ENCODE measurements around the gene LSG1. TPM values are rescaled to one million over a fixed set of nuclear protein-coding genes. Genes with fewer than 3 reads are reported as not detected.
A peak's percentile ranks its signal among the peaks of the same experiment; 100 is the strongest.

The LSG1 gene
- total RNA-seq, 1 donor from 2014 or later: 53.6 TPM

DNA sequence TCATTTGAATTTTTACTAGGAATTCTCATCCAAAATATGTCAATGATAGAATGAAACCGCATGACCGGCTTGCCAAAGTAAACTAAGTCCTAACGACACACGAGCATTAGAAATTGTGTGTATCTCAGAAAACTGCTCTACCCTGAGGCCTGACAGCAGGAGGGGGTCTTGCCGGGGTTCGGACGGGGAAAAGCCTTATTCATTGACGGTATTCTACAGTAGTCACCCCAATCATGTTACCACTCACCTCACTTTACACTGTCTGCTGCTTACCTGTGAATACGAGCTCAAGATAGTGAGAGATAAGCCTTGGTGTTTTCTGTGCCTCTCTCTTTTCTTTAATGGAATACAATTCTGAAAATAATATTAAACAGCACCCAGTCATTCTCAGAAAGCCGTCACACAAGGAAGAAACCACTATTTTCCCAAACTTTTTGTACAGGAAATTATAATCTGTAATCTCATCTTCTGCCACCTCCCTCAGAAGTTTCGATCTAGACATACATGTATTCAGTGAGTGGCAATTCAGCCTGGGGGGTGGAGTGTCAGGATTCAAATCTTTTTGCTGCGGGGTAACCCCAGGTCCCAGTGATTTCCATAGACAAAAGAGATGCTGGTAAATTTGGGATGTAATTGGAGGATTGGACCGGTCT, 13.2 kb upstream of the LSG1 start:
- Mint-ChIP-seq H3K36me3 (ENCODE audit: low read depth) (peaks cover 3% of the 10 kb centered on the region), H3K4me3 (ENCODE audit: low read depth) (peak overlapping the region; percentile 89), H3K4me1 (ENCODE audit: low read depth) (peaks cover 46% of the 10 kb centered on the region), H3K27me3 (ENCODE audit: low read depth) (peaks cover 45% of the 10 kb centered on the region), H3K9me3 (no peaks in the 10 kb centered on the region), H3K27ac (peak overlapping the region; percentile 20)
- intact Hi-C loops (cut with micrococcal nuclease): loop anchor here (1.0 to 10.0 kb wide), 7 partner anchors 10 to 830 kb away; partner anchors contain the start of genes ACAP2 and GP5
- DNase-seq (ENCODE audit: low spot score): no peak

DNA sequence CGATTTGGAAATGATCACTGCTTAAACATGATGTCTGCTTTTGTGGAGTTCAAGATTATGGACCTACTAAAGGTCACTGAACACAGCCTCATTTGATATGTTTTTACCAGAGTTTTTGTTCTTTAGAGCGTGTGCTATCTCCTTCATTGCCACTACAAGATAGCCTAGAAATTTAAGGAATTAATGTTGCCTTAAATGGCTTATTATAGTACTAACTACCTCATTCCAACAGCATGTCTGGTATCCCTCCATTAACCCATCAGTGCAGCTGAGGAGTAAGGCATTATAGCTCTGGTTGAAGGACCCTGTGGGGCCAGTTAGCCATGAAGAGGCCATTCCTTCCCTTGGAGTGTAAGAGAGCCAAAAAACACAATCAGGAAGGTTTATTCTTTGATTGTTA, 11.4 kb upstream of the LSG1 start:
- H3K4me3 Mint-ChIP-seq (ENCODE audit: low read depth): no peak overlapping the region
- H3K9me3 Mint-ChIP-seq: no peaks in the 10 kb centered on the region
- no peak for DNase-seq (ENCODE audit: low spot score)
- H3K36me3 Mint-ChIP-seq (ENCODE audit: low read depth): peaks cover 3% of the 10 kb centered on the region
- intact Hi-C loops (cut with micrococcal nuclease): loop anchor here (2.0 to 10.0 kb wide), 3 partner anchors 577 to 831 kb away; no protein-coding TSS in a partner anchor
- H3K4me1 Mint-ChIP-seq (ENCODE audit: low read depth): peaks cover 39% of the 10 kb centered on the region
- H3K27ac Mint-ChIP-seq: no peak overlapping the region
- peaks cover 31% of the 10 kb centered on the region for H3K27me3 Mint-ChIP-seq (ENCODE audit: low read depth)

DNA sequence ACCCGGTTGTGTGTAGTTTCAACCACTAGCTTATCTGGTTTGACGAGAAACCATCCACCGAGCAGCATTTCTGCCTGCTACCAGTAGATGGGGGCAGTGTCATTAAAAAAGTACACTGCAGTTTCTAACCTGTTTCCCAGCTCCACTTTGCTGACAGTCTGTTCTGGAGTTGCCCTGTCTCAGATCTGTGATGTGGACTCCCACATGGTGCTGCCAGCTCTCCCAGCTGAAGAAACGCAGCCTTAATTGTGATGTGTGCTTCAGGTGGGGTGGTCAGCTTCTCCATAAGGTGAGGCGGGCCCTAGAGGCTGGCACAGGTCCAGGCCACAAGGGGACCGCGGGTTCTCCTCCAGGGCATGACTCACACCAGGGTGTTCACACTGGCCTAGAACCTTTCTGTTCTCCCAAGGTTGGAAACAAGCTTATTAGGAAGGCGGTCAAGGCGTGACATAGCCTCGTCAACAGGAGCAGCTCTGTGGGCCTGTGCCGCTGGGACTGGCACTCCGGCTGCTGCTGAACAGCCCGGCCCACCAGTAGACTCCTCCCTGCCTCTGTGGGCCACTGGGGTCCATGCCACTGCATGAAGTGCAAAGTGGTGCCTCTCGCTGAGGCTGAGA, 10.8 kb upstream of the LSG1 start:
- H3K27me3 Mint-ChIP-seq (ENCODE audit: low read depth): peaks cover 30% of the 10 kb centered on the region
- H3K27ac Mint-ChIP-seq: no peak overlapping the region
- H3K9me3 Mint-ChIP-seq: no peaks in the 10 kb centered on the region
- peaks cover 39% of the 10 kb centered on the region for H3K4me1 Mint-ChIP-seq (ENCODE audit: low read depth)
- peak; percentile 61 for DNase-seq (ENCODE audit: low spot score)
- no peak overlapping the region for H3K4me3 Mint-ChIP-seq (ENCODE audit: low read depth)
- H3K36me3 Mint-ChIP-seq (ENCODE audit: low read depth): peaks cover 3% of the 10 kb centered on the region
- intact Hi-C loops (cut with micrococcal nuclease): loop anchor here (1.0 to 10.0 kb wide), 4 partner anchors 423 to 832 kb away; no protein-coding TSS in a partner anchor

DNA sequence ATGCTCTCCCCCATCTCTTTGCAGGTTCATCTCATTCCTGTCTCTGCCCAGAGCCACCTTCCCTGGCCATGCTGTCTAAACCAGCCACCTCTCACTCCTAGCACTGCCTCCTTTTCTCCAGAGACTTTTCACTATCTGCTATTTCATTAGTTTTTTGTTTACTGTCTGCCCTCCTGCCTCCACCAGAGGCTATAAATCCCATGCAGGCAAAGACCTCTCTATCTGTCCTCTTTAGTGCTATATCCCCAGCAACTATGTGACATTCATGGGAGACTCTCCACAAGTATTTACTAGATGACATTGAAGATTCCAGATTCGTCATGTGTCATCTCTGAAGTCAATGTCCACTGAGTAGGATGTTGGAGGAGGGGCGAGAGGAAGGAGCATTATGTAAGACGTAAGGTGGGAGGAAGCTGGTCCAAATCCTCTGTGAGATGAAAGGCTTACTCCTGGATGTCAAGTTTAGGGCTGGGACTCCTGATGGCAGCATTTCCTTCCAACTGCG, 10.2 kb upstream of the LSG1 start:
- Mint-ChIP-seq H3K4me3 (ENCODE audit: low read depth) (no peak overlapping the region), H3K36me3 (ENCODE audit: low read depth) (peaks cover under 1% of the 10 kb centered on the region), H3K27me3 (ENCODE audit: low read depth) (peaks cover 27% of the 10 kb centered on the region), H3K9me3 (no peaks in the 10 kb centered on the region), H3K4me1 (ENCODE audit: low read depth) (peaks cover 39% of the 10 kb centered on the region), H3K27ac (no peak overlapping the region)
- no peak for DNase-seq (ENCODE audit: low spot score)
- intact Hi-C loops (cut with micrococcal nuclease): loop anchor here (1.0 to 10.0 kb wide), 4 partner anchors 424 to 833 kb away; no protein-coding TSS in a partner anchor

DNA sequence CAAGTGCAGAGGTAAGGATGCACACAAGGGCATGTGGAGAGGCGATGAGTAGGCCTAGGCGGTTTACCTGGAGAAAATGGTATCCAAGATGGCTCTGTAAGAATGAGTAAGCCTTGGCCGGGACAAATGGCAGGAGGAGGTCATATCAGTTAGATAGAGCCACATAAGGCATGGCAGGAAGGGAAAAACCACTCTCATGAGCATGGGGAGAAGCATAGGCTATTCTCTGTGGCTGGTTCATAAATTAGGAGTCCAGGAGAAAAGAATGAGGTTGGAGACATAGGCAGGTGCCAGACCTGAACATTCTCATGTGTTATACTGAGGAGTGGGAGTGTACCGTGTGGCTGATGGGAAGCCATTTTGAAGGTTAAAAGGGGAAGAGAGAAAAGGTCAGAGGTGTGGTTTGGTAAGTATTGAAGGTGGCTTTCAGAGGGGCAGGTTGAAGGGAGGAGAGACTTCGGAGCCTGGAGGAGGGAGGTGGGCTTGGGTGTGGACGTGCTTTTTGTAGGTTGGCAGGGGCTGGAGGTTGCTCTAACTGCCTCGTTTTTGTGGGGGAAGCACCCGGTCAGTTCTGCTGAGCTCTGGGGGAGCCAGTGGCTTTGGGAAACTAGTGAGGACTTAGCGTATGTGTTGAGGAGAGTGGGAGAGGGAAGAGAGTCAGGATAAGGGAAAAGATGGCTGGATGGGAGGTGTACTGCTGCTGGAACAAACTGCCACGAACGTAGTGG, 9.1 kb upstream of the LSG1 start:
- Mint-ChIP-seq H3K9me3 (no peaks in the 10 kb centered on the region), H3K4me3 (ENCODE audit: low read depth) (no peak overlapping the region), H3K4me1 (ENCODE audit: low read depth) (peaks cover 40% of the 10 kb centered on the region), H3K27ac (no peak overlapping the region), H3K36me3 (ENCODE audit: low read depth) (no peaks in the 10 kb centered on the region), H3K27me3 (ENCODE audit: low read depth) (peaks cover 26% of the 10 kb centered on the region)
- intact Hi-C loops (cut with micrococcal nuclease): loop anchor here (10.0 kb wide), 2 partner anchors 716 to 834 kb away; no protein-coding TSS in a partner anchor
- no peak for DNase-seq (ENCODE audit: low spot score)

DNA sequence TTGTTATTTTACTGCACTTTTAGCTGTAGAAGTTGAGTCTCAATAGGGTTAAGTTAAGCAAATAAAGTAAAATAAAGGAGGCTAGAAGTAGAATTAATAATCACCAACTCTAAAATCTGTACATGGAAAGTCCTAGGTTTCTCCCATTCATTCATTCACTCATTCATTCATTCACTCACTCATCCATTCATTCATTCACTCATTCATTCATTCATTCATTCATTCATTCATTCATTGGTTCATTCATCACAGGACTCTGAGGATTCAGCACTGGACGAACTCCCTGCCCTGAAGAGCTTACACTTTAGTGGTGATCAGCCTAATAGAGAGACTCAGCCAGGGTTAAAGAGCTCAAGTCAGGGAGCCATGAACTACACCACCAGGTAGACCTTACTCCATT, 4.5 kb upstream of the LSG1 start:
- intact Hi-C loops (cut with micrococcal nuclease): no loop called here
- peaks cover 12% of the 10 kb centered on the region for H3K27me3 Mint-ChIP-seq (ENCODE audit: low read depth)
- H3K9me3 Mint-ChIP-seq: no peaks in the 10 kb centered on the region
- no peak overlapping the region for H3K4me3 Mint-ChIP-seq (ENCODE audit: low read depth)
- DNase-seq (ENCODE audit: low spot score): no peak
- H3K27ac Mint-ChIP-seq: peak overlapping the region; percentile 29
- no peaks in the 10 kb centered on the region for H3K36me3 Mint-ChIP-seq (ENCODE audit: low read depth)
- peaks cover 38% of the 10 kb centered on the region for H3K4me1 Mint-ChIP-seq (ENCODE audit: low read depth)

DNA sequence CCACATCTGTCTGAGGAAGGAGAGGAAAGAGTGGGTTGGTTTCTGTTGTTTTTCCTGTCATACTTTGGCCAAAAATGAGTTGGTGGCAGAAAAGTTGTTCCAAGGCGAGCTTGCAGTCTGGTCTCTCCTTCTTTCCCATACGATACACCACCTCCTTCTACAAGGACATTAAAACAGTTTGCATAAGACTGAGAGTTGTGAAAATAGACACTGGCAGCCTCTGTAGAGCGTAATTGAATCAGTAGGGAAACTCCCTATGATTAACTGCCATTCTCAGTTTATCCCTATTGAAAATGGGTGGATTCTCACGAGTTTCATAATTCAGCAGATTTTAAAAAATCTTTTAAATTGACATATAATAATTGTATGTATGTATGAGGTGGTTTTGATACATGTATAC, 3.7 kb upstream of the LSG1 start:
- Mint-ChIP-seq H3K9me3 (no peaks in the 10 kb centered on the region), H3K36me3 (ENCODE audit: low read depth) (peaks cover 4% of the 10 kb centered on the region), H3K27ac (peak overlapping the region; percentile 68), H3K4me1 (ENCODE audit: low read depth) (peaks cover 38% of the 10 kb centered on the region), H3K4me3 (ENCODE audit: low read depth) (peak overlapping the region; percentile 51), H3K27me3 (ENCODE audit: low read depth) (peaks cover 5% of the 10 kb centered on the region)
- DNase-seq (ENCODE audit: low spot score): no peak
- intact Hi-C loops (cut with micrococcal nuclease): loop anchor here (1.0 kb wide), 2 partner anchors 10 to 21 kb away; partner anchors contain the start of gene FAM43A

DNA sequence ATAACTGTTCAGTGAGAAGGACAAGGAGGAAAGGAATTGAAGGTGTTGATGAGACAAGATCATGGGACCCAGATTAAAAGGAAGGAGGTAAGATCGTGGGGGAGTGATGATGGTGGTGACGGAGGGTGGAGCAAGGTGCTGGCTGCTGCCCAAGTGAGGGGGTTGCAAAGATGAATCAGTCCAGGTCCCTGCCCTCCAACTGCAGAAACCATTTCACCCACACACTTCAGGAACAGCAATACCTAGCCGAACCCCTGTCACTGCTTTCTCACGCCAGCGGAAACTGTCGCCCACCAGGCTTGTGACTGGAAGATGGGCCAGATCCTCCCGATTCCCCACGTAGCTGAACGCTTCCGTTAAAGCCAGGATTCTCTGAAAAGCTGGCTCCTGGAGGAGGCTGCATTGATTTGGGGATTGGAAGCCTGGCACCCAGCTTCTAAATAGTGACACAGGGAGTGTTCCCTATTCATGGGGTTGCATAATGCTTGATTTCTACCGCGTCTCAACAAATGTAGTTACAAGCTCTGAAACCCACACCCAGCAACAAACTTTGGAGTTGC, 3.2 kb upstream of the LSG1 start:
- no peaks in the 10 kb centered on the region for H3K9me3 Mint-ChIP-seq
- H3K27ac Mint-ChIP-seq: peak overlapping the region; percentile 68
- peaks cover 7% of the 10 kb centered on the region for H3K36me3 Mint-ChIP-seq (ENCODE audit: low read depth)
- H3K4me3 Mint-ChIP-seq (ENCODE audit: low read depth): peak overlapping the region; percentile 51
- peaks cover 4% of the 10 kb centered on the region for H3K27me3 Mint-ChIP-seq (ENCODE audit: low read depth)
- H3K4me1 Mint-ChIP-seq (ENCODE audit: low read depth): peaks cover 40% of the 10 kb centered on the region
- intact Hi-C loops (cut with micrococcal nuclease): loop anchor here (1.0 kb wide), 2 partner anchors 10 to 21 kb away; partner anchors contain the start of gene FAM43A
- no peak for DNase-seq (ENCODE audit: low spot score)

DNA sequence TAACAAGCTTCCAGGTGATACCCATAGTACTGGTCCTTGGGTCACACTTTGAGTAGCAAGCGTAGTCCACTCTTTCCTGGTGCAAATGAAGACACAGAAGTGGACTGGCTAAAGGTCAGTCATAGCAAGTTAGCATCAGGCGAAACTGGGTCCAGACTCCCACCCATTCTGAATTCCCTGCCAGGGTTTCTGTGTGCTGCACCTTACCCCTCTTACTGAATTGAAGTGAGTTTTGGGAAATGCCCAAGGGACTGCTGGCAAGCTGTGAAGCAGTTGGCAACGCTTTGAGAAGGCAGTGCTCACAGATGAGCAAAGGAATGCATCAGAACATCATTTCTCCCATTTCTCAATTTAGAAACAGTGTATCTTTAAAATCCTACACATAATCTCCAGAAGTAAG, 1.8 kb upstream of the LSG1 start:
- H3K4me1 Mint-ChIP-seq (ENCODE audit: low read depth): peaks cover 43% of the 10 kb centered on the region
- H3K27ac Mint-ChIP-seq: no peak overlapping the region
- intact Hi-C loops (cut with micrococcal nuclease): loop anchor here (2.0 to 5.0 kb wide), 3 partner anchors 95 to 599 kb away; partner anchors contain the start of genes ATP13A3 and XXYLT1
- no peak overlapping the region for H3K4me3 Mint-ChIP-seq (ENCODE audit: low read depth)
- no peak for DNase-seq (ENCODE audit: low spot score)
- H3K36me3 Mint-ChIP-seq (ENCODE audit: low read depth): peaks cover 19% of the 10 kb centered on the region
- peaks cover 2% of the 10 kb centered on the region for H3K27me3 Mint-ChIP-seq (ENCODE audit: low read depth)
- H3K9me3 Mint-ChIP-seq: no peaks in the 10 kb centered on the region

DNA sequence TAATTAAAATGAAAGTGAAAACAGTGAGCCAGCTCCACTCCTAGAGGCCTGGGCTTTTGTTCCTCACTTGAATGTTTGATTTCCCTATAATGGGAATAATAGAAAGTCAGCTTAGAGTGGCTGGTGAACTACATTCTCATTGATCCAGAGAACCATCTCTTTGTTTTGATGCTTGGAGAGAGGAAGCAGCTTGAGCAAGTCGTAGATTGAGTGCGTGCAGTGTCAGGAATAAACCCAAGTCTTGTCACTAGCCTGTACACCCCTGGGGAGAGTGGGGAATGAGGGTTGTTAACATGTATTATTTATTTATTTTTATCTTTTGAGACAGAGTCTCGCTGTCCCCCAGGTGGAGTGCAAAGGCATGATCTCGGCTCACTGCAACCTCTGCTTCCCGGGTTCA, 885 bp upstream of the LSG1 start:
- no peak for DNase-seq (ENCODE audit: low spot score)
- H3K27ac Mint-ChIP-seq: peak overlapping the region; percentile 53
- intact Hi-C loops (cut with micrococcal nuclease): loop anchor here (2.0 to 5.0 kb wide), 3 partner anchors 96 to 599 kb away; partner anchors contain the start of genes ATP13A3 and XXYLT1
- peaks cover 2% of the 10 kb centered on the region for H3K27me3 Mint-ChIP-seq (ENCODE audit: low read depth)
- no peaks in the 10 kb centered on the region for H3K9me3 Mint-ChIP-seq
- H3K4me1 Mint-ChIP-seq (ENCODE audit: low read depth): peaks cover 43% of the 10 kb centered on the region
- H3K4me3 Mint-ChIP-seq (ENCODE audit: low read depth): peak overlapping the region; percentile 99
- peaks cover 26% of the 10 kb centered on the region for H3K36me3 Mint-ChIP-seq (ENCODE audit: low read depth)

DNA sequence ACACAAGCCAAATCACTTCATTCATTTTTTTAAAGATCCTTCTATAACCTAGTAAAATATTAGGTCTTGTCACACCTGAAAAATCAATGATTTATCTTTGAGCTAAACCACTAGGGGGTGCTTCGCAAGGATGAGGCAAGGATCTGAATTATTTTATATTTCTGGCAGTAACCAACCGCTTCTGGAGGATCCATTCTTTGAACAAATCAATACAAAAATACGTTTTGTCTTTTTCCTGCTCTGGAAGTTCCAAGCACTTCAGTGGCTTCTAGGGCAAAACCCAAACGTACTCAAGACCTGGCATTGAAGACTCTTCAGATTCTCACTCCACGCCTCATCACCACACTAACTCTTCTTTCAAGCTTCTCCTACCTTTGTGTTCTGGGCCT, 486 bp downstream of the LSG1 start:
- Mint-ChIP-seq H3K27me3 (ENCODE audit: low read depth) (no peaks in the 10 kb centered on the region), H3K36me3 (ENCODE audit: low read depth) (peaks cover 38% of the 10 kb centered on the region), H3K4me3 (ENCODE audit: low read depth) (peak overlapping the region; percentile 99), H3K27ac (peak overlapping the region; percentile 96), H3K4me1 (ENCODE audit: low read depth) (peaks cover 42% of the 10 kb centered on the region), H3K9me3 (no peaks in the 10 kb centered on the region)
- intact Hi-C loops (cut with micrococcal nuclease): loop anchor here (2.0 to 5.0 kb wide), 3 partner anchors 13 to 601 kb away; partner anchors contain the start of genes ATP13A3, FAM43A and XXYLT1
- no peak for DNase-seq (ENCODE audit: low spot score)

DNA sequence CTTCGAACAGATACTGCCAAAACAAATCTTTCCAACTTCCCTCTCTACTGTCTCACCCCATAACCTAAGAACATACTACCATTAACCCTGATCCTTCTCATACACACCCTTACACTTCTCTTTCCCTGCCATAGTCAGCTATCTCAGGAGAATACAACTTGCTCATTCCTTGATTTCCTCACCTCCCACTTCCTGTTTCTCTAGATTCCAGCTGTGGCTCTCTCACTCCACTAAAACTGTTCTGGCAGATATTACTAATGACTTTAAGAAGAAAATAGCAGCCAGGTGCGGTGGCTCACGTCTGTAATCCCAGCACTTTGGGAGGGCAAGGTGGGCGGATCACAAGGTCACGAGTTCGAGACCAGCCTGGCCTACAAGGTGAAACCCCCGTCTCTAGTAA, 4.6 kb downstream of the LSG1 start:
- H3K27me3 Mint-ChIP-seq (ENCODE audit: low read depth): no peaks in the 10 kb centered on the region
- intact Hi-C loops (cut with micrococcal nuclease): no loop called here
- DNase-seq (ENCODE audit: low spot score): no peak
- no peak overlapping the region for H3K4me3 Mint-ChIP-seq (ENCODE audit: low read depth)
- H3K9me3 Mint-ChIP-seq: no peaks in the 10 kb centered on the region
- H3K36me3 Mint-ChIP-seq (ENCODE audit: low read depth): peaks cover 71% of the 10 kb centered on the region
- H3K4me1 Mint-ChIP-seq (ENCODE audit: low read depth): peaks cover 21% of the 10 kb centered on the region
- H3K27ac Mint-ChIP-seq: no peak overlapping the region
